ENCODE data around the gene NAT8. TPM values are rescaled to one million over a fixed set of nuclear protein-coding genes. Genes with fewer than 3 reads are reported as not detected.
"Not testable (repeated sequence)": the region's sequence is repeated elsewhere in the genome, so short reads cannot be mapped to it uniquely, and the experiment has no call there.

Gene NAT8
- total and polyA plus RNA-seq, 2 of the 8 experiments (the other 6 are each of a cell fraction or from before 2014, with no cell fraction given), result not detected

GRCh38 chr2:73688494-73688893, 46.3 kb upstream of the NAT8 start:
- H3K4me2 ChIP-seq (ENCODE audit: insufficient read depth in 1 of 2, low read depth in 2 of 2, low read length in 2 of 2); H3K4ac ChIP-seq (replicated peaks; ENCODE audit: insufficient read length, low read depth, low read length); H3K23me2 ChIP-seq (ENCODE audit: low read depth, low read length); H3K27ac ChIP-seq (ENCODE audit: low read depth, low read length); H3K9ac ChIP-seq (replicated peaks in 1 of 4; ENCODE audit: extremely low read depth in 1 of 4, low read depth in 3 of 4, low read length in 3 of 4); H3K27me3 ChIP-seq (replicated peaks in 1 of 4; ENCODE audit: control insufficient read depth in 3 of 4, extremely low read depth in 1 of 4, insufficient read depth in 3 of 4, low read length in 3 of 4); H2BK5ac ChIP-seq (ENCODE audit: low read depth, low read length); POLR2A ChIA-PET (ENCODE audit: partially characterized antibody); H3K18ac ChIP-seq (ENCODE audit: extremely low read depth, low read length); H4K5ac ChIP-seq (ENCODE audit: insufficient read length, low read depth, low read length); FAIRE-seq; H4K8ac ChIP-seq (ENCODE audit: extremely low read depth, insufficient read depth, low read length); H4K20me1 ChIP-seq (replicated peaks in 1 of 2; ENCODE audit: control insufficient read depth in 1 of 2, insufficient read depth in 2 of 2, low read length in 2 of 2); DNase-seq (ENCODE audit: low read depth in 1 of 2, low spot score in 2 of 2); H2AFZ ChIP-seq (ENCODE audit: low read length); H4K91ac ChIP-seq (replicated peaks; ENCODE audit: insufficient read length, low read length); H3K56ac ChIP-seq (replicated peaks; ENCODE audit: insufficient read length, low read depth, low read length); H2BK15ac ChIP-seq (ENCODE audit: low read length); H2BK20ac ChIP-seq (ENCODE audit: low read length); H3K79me1 ChIP-seq (ENCODE audit: low read depth, low read length); H2AK5ac ChIP-seq (ENCODE audit: low read depth, low read length); H3K4me1 ChIP-seq (replicated peaks in 1 of 4; ENCODE audit: control insufficient read depth in 3 of 4, insufficient read depth in 4 of 4, low read length in 3 of 4); CTCF ChIA-PET (ENCODE audit: partially characterized antibody); H3K14ac ChIP-seq (ENCODE audit: insufficient read length); H3K79me2 ChIP-seq (ENCODE audit: control insufficient read depth in 1 of 2, insufficient read depth in 2 of 2, low read length in 2 of 2); H3K9me3 ChIP-seq (ENCODE audit: insufficient read depth in 2 of 2, low read depth in 1 of 2, low read length in 1 of 2); H2BK120ac ChIP-seq (replicated peaks; ENCODE audit: low read depth, low read length); H3K23ac ChIP-seq (ENCODE audit: insufficient read length); H2BK12ac ChIP-seq (ENCODE audit: low read depth, low read length); H3K4me3 ChIP-seq (ENCODE audit: extremely low read depth in 1 of 4, insufficient read depth in 2 of 4, low read depth in 3 of 4, low read length in 4 of 4); H3K36me3 ChIP-seq (ENCODE audit: control insufficient read depth in 2 of 4, insufficient read depth in 4 of 4, low read length in 3 of 4): not testable (repeated sequence)
- WGBS, 2 experiments (ENCODE audit: extremely low coverage in 1 of 2, insufficient coverage in 1 of 2, insufficient read length in 1 of 2, insufficient replicate concordance in 2 of 2, low coverage in 1 of 2, low lambda C conversion rate in 2 of 2, missing lambda C conversion rate in 1 of 2), result 88% methylated on average over 5 of the region's 5 CpGs; no CpG with 5 or more reads in 1 of the 2 experiments
